Fibroblast of lung (primary cell): ENCODE data around the gene JARID2.

Experiments
- CTCF ChIP-seq, 2 donors: IDR thresholded peaks in 1 of 2; conservative IDR thresholded peaks in 1 of 2; 1 replicate in 1 of 2; 2 replicates in 1 of 2; pipeline ENCODE4 v1.5.1; 2011 to 2012; ENCODE audit warnings: low read length in 2 of 2, control low read depth in 1 of 2, inconsistent platforms in 1 of 2, low read depth in 1 of 2, mild to moderate bottlenecking in 1 of 2
- EZH2 ChIP-seq: IDR thresholded peaks from 2 replicates; pipeline ENCODE4 v1.5.1; 2012; ENCODE audit warnings: low read length, control low read depth, mild to moderate bottlenecking; ENCODE audit errors: missing control alignments

- TF ChIP-seq CTCF (conservative IDR thresholded peaks at IDR 0.05 in 1 of 2, IDR thresholded peaks at IDR 0.05 in 1 of 2; ENCODE audit: low read depth in 1 of 2, low read length in 2 of 2) (no peak), EZH2 (no peak)
Measured at GRCh38 chr6:15496345-15497131, 250.7 kb downstream of the JARID2 start.
